Choroid plexus epithelial cell (primary cell): ENCODE data around the gene COX19.
"Not testable (repeated sequence)": the region's sequence is repeated elsewhere in the genome, so short reads cannot be mapped to it uniquely, and the experiment has no call there.

ENCODE experiments used
- DNase-seq: peaks from one replicate; pipeline ENCODE4 v3.0.0-alpha.2; 2010; ENCODE audit warnings: low read depth
- H3K4me3 ChIP-seq: 2 replicates; pipeline ENCODE4 v1.5.1; 2011; ENCODE audit warnings: low read depth, mild to moderate bottlenecking, control low read depth, low read length, moderate library complexity
- CTCF ChIP-seq: conservative IDR thresholded peaks from 2 replicates; pipeline ENCODE4 v1.5.1; 2011; ENCODE audit warnings: low read depth, mild to moderate bottlenecking, control low read depth, inconsistent platforms, low read length, moderate library complexity

The COX19 gene

GRCh38 chr7:949021-949934, 26.1 kb downstream of the COX19 start:
- no peak overlapping the region for H3K4me3 ChIP-seq
- TF ChIP-seq CTCF = no peak
- DNase-seq = no peak

- no peak for DNase-seq
- no peak for TF ChIP-seq CTCF
- no peak overlapping the region for H3K4me3 ChIP-seq
These were observed 27.7 kb downstream of the COX19 start for GRCh38 chr7:947391-948210.

- DNase-seq = no peak
- no peak overlapping the region for H3K4me3 ChIP-seq
- TF ChIP-seq CTCF = no peak
These were observed 28.9 kb downstream of the COX19 start for GRCh38 chr7:946256-946996.

GRCh38 chr7:945556-946255, 29.6 kb downstream of the COX19 start:
- DNase-seq = no peak
- H3K4me3 ChIP-seq = no peak overlapping the region
- no peak for TF ChIP-seq CTCF

GRCh38 chr7:945147-945555, 30.2 kb downstream of the COX19 start:
- no peak overlapping the region for H3K4me3 ChIP-seq
- no peak for DNase-seq
- TF ChIP-seq CTCF = no peak

GRCh38 chr7:944744-945143, 30.6 kb downstream of the COX19 start:
- no peak for DNase-seq
- no peak overlapping the region for H3K4me3 ChIP-seq
- TF ChIP-seq CTCF = no peak

- not testable (repeated sequence) for DNase-seq, H3K4me3 ChIP-seq
These were observed 31.6 kb downstream of the COX19 start for GRCh38 chr7:943793-944192.
